Panc1 (cell line): ENCODE measurements around the gene ZMYM2.

Experiments used
- POLR2AphosphoS5 ChIP-seq: IDR thresholded peaks from 2 replicates; pipeline ENCODE4 v1.6.1; 2012; ENCODE audit warnings: mild to moderate bottlenecking, low read depth, low read length, moderate library complexity
- SIN3A ChIP-seq: IDR thresholded peaks from 2 replicates; pipeline ENCODE4 v1.6.1; 2012; ENCODE audit warnings: low read depth, mild to moderate bottlenecking, low read length, moderate library complexity, borderline replicate concordance; ENCODE audit not compliant: insufficient read depth
- TCF7L2 ChIP-seq: IDR thresholded peaks from 2 replicates; pipeline ENCODE4 v1.6.1; 2011; ENCODE audit warnings: mild to moderate bottlenecking, low read depth, low read length, inconsistent platforms
- TF ChIP-seq, protein P1 (sequence below): fragments of 450-650 bp; IDR thresholded peaks from 2 replicates; pipeline ENCODE4 v1.5.1; 2017; ENCODE audit warnings: mild to moderate bottlenecking
- TF ChIP-seq, protein P2 (sequence below), 2 experiments: IDR thresholded peaks; 2 replicates each; pipeline ENCODE4 v1.6.1; 2011 to 2012; ENCODE audit warnings: low read depth in 2 of 2, control low read depth in 1 of 2, low read length in 1 of 2, mild to moderate bottlenecking in 1 of 2, moderate library complexity in 1 of 2; ENCODE audit not compliant: insufficient read depth in 1 of 2

DNA sequence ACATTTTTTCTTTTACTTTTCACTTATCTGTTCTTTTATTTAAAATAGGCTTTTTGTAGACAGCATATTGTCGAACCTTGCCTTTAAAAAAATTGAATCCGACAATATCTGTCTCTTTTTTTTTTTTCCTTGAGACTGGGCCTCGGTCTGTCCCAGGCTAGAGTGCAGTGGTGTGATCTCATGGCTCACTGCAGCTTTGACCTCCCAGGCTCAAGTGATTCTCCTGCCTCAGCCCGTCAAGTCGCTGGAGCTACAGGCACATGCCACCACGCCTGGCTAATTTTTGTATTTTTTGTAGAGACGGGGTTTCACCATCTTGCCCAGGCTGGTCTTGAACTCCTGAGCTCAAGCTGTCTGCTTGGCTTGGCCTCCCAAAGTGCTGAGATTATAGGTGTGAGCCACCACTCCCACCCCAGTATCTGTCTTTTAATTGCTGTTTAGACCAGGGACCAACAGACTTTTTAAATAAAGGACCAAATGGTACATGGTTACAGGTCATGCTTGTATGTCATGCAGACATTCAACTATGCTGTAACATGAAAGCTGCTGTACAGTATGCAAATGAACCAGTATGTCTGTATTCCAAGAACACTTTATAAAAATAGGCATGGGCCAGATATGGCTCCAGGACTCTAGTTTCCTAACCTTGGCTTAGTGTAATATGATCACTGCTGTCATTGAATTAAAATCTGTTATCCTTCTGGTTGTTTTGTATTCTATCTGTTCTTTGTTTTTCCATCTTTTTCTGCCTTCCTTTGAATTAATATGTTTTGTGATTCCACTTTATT is 122.0 kb downstream of the ZMYM2 start:
- TF ChIP-seq, protein P1, sequence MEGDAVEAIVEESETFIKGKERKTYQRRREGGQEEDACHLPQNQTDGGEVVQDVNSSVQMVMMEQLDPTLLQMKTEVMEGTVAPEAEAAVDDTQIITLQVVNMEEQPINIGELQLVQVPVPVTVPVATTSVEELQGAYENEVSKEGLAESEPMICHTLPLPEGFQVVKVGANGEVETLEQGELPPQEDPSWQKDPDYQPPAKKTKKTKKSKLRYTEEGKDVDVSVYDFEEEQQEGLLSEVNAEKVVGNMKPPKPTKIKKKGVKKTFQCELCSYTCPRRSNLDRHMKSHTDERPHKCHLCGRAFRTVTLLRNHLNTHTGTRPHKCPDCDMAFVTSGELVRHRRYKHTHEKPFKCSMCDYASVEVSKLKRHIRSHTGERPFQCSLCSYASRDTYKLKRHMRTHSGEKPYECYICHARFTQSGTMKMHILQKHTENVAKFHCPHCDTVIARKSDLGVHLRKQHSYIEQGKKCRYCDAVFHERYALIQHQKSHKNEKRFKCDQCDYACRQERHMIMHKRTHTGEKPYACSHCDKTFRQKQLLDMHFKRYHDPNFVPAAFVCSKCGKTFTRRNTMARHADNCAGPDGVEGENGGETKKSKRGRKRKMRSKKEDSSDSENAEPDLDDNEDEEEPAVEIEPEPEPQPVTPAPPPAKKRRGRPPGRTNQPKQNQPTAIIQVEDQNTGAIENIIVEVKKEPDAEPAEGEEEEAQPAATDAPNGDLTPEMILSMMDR: no peak
- TF ChIP-seq, protein P2, sequence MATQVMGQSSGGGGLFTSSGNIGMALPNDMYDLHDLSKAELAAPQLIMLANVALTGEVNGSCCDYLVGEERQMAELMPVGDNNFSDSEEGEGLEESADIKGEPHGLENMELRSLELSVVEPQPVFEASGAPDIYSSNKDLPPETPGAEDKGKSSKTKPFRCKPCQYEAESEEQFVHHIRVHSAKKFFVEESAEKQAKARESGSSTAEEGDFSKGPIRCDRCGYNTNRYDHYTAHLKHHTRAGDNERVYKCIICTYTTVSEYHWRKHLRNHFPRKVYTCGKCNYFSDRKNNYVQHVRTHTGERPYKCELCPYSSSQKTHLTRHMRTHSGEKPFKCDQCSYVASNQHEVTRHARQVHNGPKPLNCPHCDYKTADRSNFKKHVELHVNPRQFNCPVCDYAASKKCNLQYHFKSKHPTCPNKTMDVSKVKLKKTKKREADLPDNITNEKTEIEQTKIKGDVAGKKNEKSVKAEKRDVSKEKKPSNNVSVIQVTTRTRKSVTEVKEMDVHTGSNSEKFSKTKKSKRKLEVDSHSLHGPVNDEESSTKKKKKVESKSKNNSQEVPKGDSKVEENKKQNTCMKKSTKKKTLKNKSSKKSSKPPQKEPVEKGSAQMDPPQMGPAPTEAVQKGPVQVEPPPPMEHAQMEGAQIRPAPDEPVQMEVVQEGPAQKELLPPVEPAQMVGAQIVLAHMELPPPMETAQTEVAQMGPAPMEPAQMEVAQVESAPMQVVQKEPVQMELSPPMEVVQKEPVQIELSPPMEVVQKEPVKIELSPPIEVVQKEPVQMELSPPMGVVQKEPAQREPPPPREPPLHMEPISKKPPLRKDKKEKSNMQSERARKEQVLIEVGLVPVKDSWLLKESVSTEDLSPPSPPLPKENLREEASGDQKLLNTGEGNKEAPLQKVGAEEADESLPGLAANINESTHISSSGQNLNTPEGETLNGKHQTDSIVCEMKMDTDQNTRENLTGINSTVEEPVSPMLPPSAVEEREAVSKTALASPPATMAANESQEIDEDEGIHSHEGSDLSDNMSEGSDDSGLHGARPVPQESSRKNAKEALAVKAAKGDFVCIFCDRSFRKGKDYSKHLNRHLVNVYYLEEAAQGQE (IDR thresholded peaks at IDR 0.05; ENCODE audit: insufficient read depth in 1 of 2, low read depth in 2 of 2, low read length in 1 of 2): no peak
- no peak for TF ChIP-seq POLR2AphosphoS5
- no peak for TF ChIP-seq TCF7L2
- TF ChIP-seq SIN3A: no peak
